Gastrocnemius medialis (tissue), 4 donors: ENCODE measurements around the gene PI4KA. TPM values are rescaled to one million over a fixed set of nuclear protein-coding genes. Genes with fewer than 3 reads are reported as not detected.
A peak's percentile ranks its signal among the peaks of the same experiment; 100 is the strongest.
"Not testable (repeated sequence)": the region's sequence is repeated elsewhere in the genome, so short reads cannot be mapped to it uniquely, and the experiment has no call there.

ENCODE experiments used
- ATAC-seq, 2 donors: fragments of 150-250 bp; one replicate each; pipeline ENCODE4 v1.9.1; 2016
- DNase-seq, 2 donors: peaks; one replicate each; pipeline ENCODE4 v3.0.0-alpha.2; 2019
- H3K27ac ChIP-seq, 4 donors: fragments of 200-600 bp; sonication (generic); 1 replicate in 1 of 4; 2 replicates in 3 of 4; pipeline ENCODE4 v1.5.1; 2016 to 2018; ENCODE audit warnings: mild to moderate bottlenecking in 2 of 4, moderate library complexity in 1 of 4
- H3K27me3 ChIP-seq, 3 donors: fragments of 200-600 bp; sonication (generic) in 2 of 3; 1 replicate in 1 of 3; 2 replicates in 2 of 3; pipeline versions ENCODE4 v1.5.1 to v1.6.0; 2016 to 2019; ENCODE audit warnings: mild to moderate bottlenecking in 1 of 3, moderate library complexity in 1 of 3
- H3K36me3 ChIP-seq, 2 donors: fragments of 200-600 bp; sonication (generic) in 1 of 2; one replicate each; pipeline ENCODE4 v1.5.1; 2017 to 2018
- H3K4me1 ChIP-seq, 2 donors: fragments of 200-600 bp; sonication (generic) in 1 of 2; one replicate each; pipeline ENCODE4 v1.5.1; 2016 to 2017; ENCODE audit warnings: mild to moderate bottlenecking in 2 of 2
- H3K4me3 ChIP-seq, 4 donors: fragments of 200-600 bp; sonication (generic) in 3 of 4; 1 replicate in 1 of 4; 2 replicates in 3 of 4; pipeline ENCODE4 v1.5.1; 2016 to 2019; ENCODE audit warnings: mild to moderate bottlenecking in 2 of 4
- H3K9me3 ChIP-seq, 3 donors: fragments of 200-600 bp; sonication (generic) in 2 of 3; 1 replicate in 1 of 3; 2 replicates in 2 of 3; pipeline ENCODE4 v1.5.1; 2016 to 2019
- in situ Hi-C, 4 donors: fragments of 200-750 bp; cut with MboI; loops; one replicate each; pipeline versions ENCODE4 v1.15.0 to v1.8.0; 2017; ENCODE audit warnings: low sequenced_read_pairs in 4 of 4
- intact Hi-C: fragments of 100-400 bp; cut with DNase I; formaldehyde crosslinking; loops from one replicate; pipeline ENCODE4 v1.15.1; 2023; ENCODE audit warnings: low total_unique reads
- total RNA-seq, 4 donors: library from RNA; depleted of rRNA; stranded (reverse); fragments of >200 nt; gene quantifications; one replicate each; pipeline versions ENCODE4 v1.1.0 to v1.2.3, GENCODE V29; 2016

Gene PI4KA
- total RNA-seq, 4 donors from 2014 or later: 40.1 to 59.7 (median 45.4) TPM

GRCh38 chr22:20707549-20708118 is 151.0 kb downstream of the PI4KA start:
- ATAC-seq, intact Hi-C loops, H3K27ac ChIP-seq, H3K4me3 ChIP-seq, H3K9me3 ChIP-seq, H3K27me3 ChIP-seq, DNase-seq, in situ Hi-C loops, H3K36me3 ChIP-seq: not testable (repeated sequence)
- H3K4me1 ChIP-seq: peaks cover 5 to 10% of the 10 kb centered on the region in 2 donors

- H3K36me3 ChIP-seq, ATAC-seq, H3K27me3 ChIP-seq, H3K9me3 ChIP-seq, in situ Hi-C loops, intact Hi-C loops, H3K27ac ChIP-seq, DNase-seq: not testable (repeated sequence)
- H3K4me1 ChIP-seq: peaks cover 5 to 10% of the 10 kb centered on the region in 2 donors
- H3K4me3 ChIP-seq: peak overlapping the region; percentile 25 to 73 (median 49)
These were observed 154.6 kb downstream of the PI4KA start for GRCh38 chr22:20703816-20704609.

GRCh38 chr22:20703414-20703806 is 155.2 kb downstream of the PI4KA start:
- intact Hi-C loops: not testable (repeated sequence)
- peak overlapping the region; percentile 25 to 73 (median 49) for H3K4me3 ChIP-seq

GRCh38 chr22:20702546-20703413 is 155.8 kb downstream of the PI4KA start:
- intact Hi-C loops: not testable (repeated sequence)

More at GRCh38 chr22:20703414-20703806, 155.2 kb downstream of the PI4KA start:
- H3K36me3 ChIP-seq, H3K27me3 ChIP-seq, in situ Hi-C loops, H3K27ac ChIP-seq, H3K9me3 ChIP-seq: not testable (repeated sequence)
- H3K4me1 ChIP-seq: peaks cover 5 to 10% of the 10 kb centered on the region in 2 donors
- ATAC-seq (peak; percentile 30 to 46), DNase-seq (peak in 1 of 2 donors; percentile 28)

GRCh38 chr22:20702175-20702545 is 156.5 kb downstream of the PI4KA start:
- H3K9me3 ChIP-seq, H3K36me3 ChIP-seq, intact Hi-C loops, DNase-seq, H3K27ac ChIP-seq, ATAC-seq, in situ Hi-C loops, H3K27me3 ChIP-seq: not testable (repeated sequence)
- H3K4me1 ChIP-seq: peaks cover 5 to 12% of the 10 kb centered on the region in 2 donors
- H3K4me3 ChIP-seq: peak overlapping the region; percentile 58 to 73 (median 67)

More at GRCh38 chr22:20702546-20703413, 155.8 kb downstream of the PI4KA start:
- peaks cover 5 to 10% of the 10 kb centered on the region in 2 donors for H3K4me1 ChIP-seq
- ATAC-seq (peak; percentile 87 to 95), DNase-seq (peak; percentile 92)
- H3K36me3 ChIP-seq, H3K9me3 ChIP-seq, H3K27me3 ChIP-seq, in situ Hi-C loops: not testable (repeated sequence)
- peak overlapping the region; percentile 58 to 73 (median 67) for H3K4me3 ChIP-seq
- H3K27ac ChIP-seq: peak overlapping the region in 3 of 4 donors; percentile 37 to 66 (median 62)

- H3K36me3 ChIP-seq, H3K27ac ChIP-seq, H3K27me3 ChIP-seq, in situ Hi-C loops, DNase-seq, H3K9me3 ChIP-seq, ATAC-seq, intact Hi-C loops: not testable (repeated sequence)
- Histone ChIP-seq H3K4me3 (peak overlapping the region; percentile 58 to 73 (median 67)), H3K4me1 (peaks cover 5 to 13% of the 10 kb centered on the region in 2 donors)
These were observed 156.9 kb downstream of the PI4KA start for GRCh38 chr22:20701680-20702136.

GRCh38 chr22:20700347-20700746 is 158.3 kb downstream of the PI4KA start:
- peaks cover 5 to 13% of the 10 kb centered on the region in 2 donors for H3K4me1 ChIP-seq
- H3K4me3 ChIP-seq, H3K36me3 ChIP-seq, ATAC-seq, H3K9me3 ChIP-seq, in situ Hi-C loops, DNase-seq, H3K27me3 ChIP-seq, intact Hi-C loops, H3K27ac ChIP-seq: not testable (repeated sequence)

GRCh38 chr22:20699856-20700255 is 158.8 kb downstream of the PI4KA start:
- not testable (repeated sequence) for H3K27me3 ChIP-seq, H3K36me3 ChIP-seq, H3K27ac ChIP-seq, ATAC-seq, H3K9me3 ChIP-seq, DNase-seq, H3K4me3 ChIP-seq
- in situ Hi-C loops: loop anchor here (25.0 kb wide), 3 partner anchors 238 to 288 kb away; partner anchors contain the start of gene SCARF2 (in 1 of the 4)
- H3K4me1 ChIP-seq: peaks cover 5 to 13% of the 10 kb centered on the region in 2 donors
- intact Hi-C loops: loop anchor here (5.0 to 10.0 kb wide), 2 partner anchors 205 to 283 kb away; partner anchors contain the start of gene KLHL22
